ENCODE results near the gene METTL8.
"Not testable (repeated sequence)": the region's sequence is repeated elsewhere in the genome, so short reads cannot be mapped to it uniquely, and the experiment has no call there.

The METTL8 gene

GRCh38 chr2:171325886-171326585 lies 107.8 kb downstream of the METTL8 start:
- ATAC-seq (peak; percentile 73), DNase-seq (no peak)
- Mint-ChIP-seq H3K4me1 (peaks cover 56% of the 10 kb centered on the region), H3K27me3 (no peaks in the 10 kb centered on the region), H3K9me3 (no peaks in the 10 kb centered on the region), H3K36me3 (ENCODE audit: low read depth) (peaks cover 48% of the 10 kb centered on the region), H3K4me3 (peak overlapping the region; percentile 40), H3K27ac (peak overlapping the region; percentile 78)

GRCh38 chr2:171323971-171324528 lies 109.7 kb downstream of the METTL8 start:
- DNase-seq (no peak), ATAC-seq (no peak)
- H3K4me1 Mint-ChIP-seq: peaks cover 65% of the 10 kb centered on the region
- peaks cover 48% of the 10 kb centered on the region for H3K36me3 Mint-ChIP-seq (ENCODE audit: low read depth)
- no peaks in the 10 kb centered on the region for H3K9me3 Mint-ChIP-seq
- no peaks in the 10 kb centered on the region for H3K27me3 Mint-ChIP-seq
- peak overlapping the region; percentile 54 for H3K4me3 Mint-ChIP-seq
- H3K27ac Mint-ChIP-seq: peak overlapping the region; percentile 67

- H3K36me3 Mint-ChIP-seq (ENCODE audit: low read depth): peaks cover 45% of the 10 kb centered on the region
- no peaks in the 10 kb centered on the region for H3K9me3 Mint-ChIP-seq
- DNase-seq (no peak), ATAC-seq (no peak)
- no peak overlapping the region for H3K4me3 Mint-ChIP-seq
- peaks cover 73% of the 10 kb centered on the region for H3K4me1 Mint-ChIP-seq
- peak overlapping the region; percentile 17 for H3K27ac Mint-ChIP-seq
- H3K27me3 Mint-ChIP-seq: no peaks in the 10 kb centered on the region
These were observed 110.9 kb downstream of the METTL8 start for GRCh38 chr2:171322928-171323327.

- Mint-ChIP-seq H3K4me1 (peaks cover 67% of the 10 kb centered on the region), H3K4me3 (peak overlapping the region; percentile 0), H3K9me3 (no peaks in the 10 kb centered on the region), H3K27me3 (no peaks in the 10 kb centered on the region), H3K36me3 (ENCODE audit: low read depth) (peaks cover 41% of the 10 kb centered on the region), H3K27ac (peak overlapping the region; percentile 97)
- DNase-seq (no peak), ATAC-seq (no peak)
These were observed 113.1 kb downstream of the METTL8 start for GRCh38 chr2:171320731-171321130.

- ATAC-seq (no peak), DNase-seq (no peak)
- Mint-ChIP-seq H3K27ac (peak overlapping the region; percentile 97), H3K9me3 (no peaks in the 10 kb centered on the region), H3K36me3 (ENCODE audit: low read depth) (peaks cover 39% of the 10 kb centered on the region), H3K4me1 (peaks cover 61% of the 10 kb centered on the region), H3K4me3 (no peak overlapping the region), H3K27me3 (no peaks in the 10 kb centered on the region)
These were observed 113.6 kb downstream of the METTL8 start for GRCh38 chr2:171320208-171320621.

GRCh38 chr2:171319164-171319810 lies 114.5 kb downstream of the METTL8 start:
- ATAC-seq (peak; percentile 90), DNase-seq (peak; percentile 47)
- peaks cover 37% of the 10 kb centered on the region for H3K36me3 Mint-ChIP-seq (ENCODE audit: low read depth)
- no peaks in the 10 kb centered on the region for H3K9me3 Mint-ChIP-seq
- no peaks in the 10 kb centered on the region for H3K27me3 Mint-ChIP-seq
- peak overlapping the region; percentile 97 for H3K27ac Mint-ChIP-seq
- H3K4me3 Mint-ChIP-seq: peak overlapping the region; percentile 72
- H3K4me1 Mint-ChIP-seq: peaks cover 58% of the 10 kb centered on the region

- ATAC-seq: peak; percentile 6
- Mint-ChIP-seq H3K9me3 (no peaks in the 10 kb centered on the region), H3K36me3 (ENCODE audit: low read depth) (peaks cover 34% of the 10 kb centered on the region), H3K4me1 (peaks cover 53% of the 10 kb centered on the region), H3K4me3 (peak overlapping the region; percentile 45), H3K27ac (peak overlapping the region; percentile 97), H3K27me3 (no peaks in the 10 kb centered on the region)
- DNase-seq: no peak
These were observed 115.3 kb downstream of the METTL8 start for GRCh38 chr2:171318463-171318934.

- Mint-ChIP-seq H3K36me3 (ENCODE audit: low read depth) (peaks cover 26% of the 10 kb centered on the region), H3K4me1 (peaks cover 52% of the 10 kb centered on the region), H3K27ac (peak overlapping the region; percentile 97), H3K4me3 (no peak overlapping the region), H3K9me3 (peaks cover 3% of the 10 kb centered on the region), H3K27me3 (no peaks in the 10 kb centered on the region)
- DNase-seq (no peak), ATAC-seq (peak; percentile 18)
These were observed 116.2 kb downstream of the METTL8 start for GRCh38 chr2:171317492-171318125.

GRCh38 chr2:171316755-171317337 lies 116.9 kb downstream of the METTL8 start:
- no peak overlapping the region for H3K4me3 Mint-ChIP-seq
- no peak overlapping the region for H3K27ac Mint-ChIP-seq
- H3K9me3 Mint-ChIP-seq: peaks cover 6% of the 10 kb centered on the region
- DNase-seq: no peak
- ATAC-seq: no peak
- H3K36me3 Mint-ChIP-seq (ENCODE audit: low read depth): peaks cover 27% of the 10 kb centered on the region
- peaks cover 52% of the 10 kb centered on the region for H3K4me1 Mint-ChIP-seq
- no peaks in the 10 kb centered on the region for H3K27me3 Mint-ChIP-seq

- Mint-ChIP-seq H3K27ac (no peak overlapping the region), H3K4me3 (no peak overlapping the region), H3K4me1 (peaks cover 47% of the 10 kb centered on the region), H3K9me3 (peaks cover 13% of the 10 kb centered on the region), H3K36me3 (ENCODE audit: low read depth) (peaks cover 28% of the 10 kb centered on the region), H3K27me3 (no peaks in the 10 kb centered on the region)
- ATAC-seq (no peak), DNase-seq (no peak)
These were observed 117.6 kb downstream of the METTL8 start for GRCh38 chr2:171316220-171316619.

GRCh38 chr2:171315781-171316180 lies 118.0 kb downstream of the METTL8 start:
- H3K4me3 Mint-ChIP-seq: no peak overlapping the region
- H3K27ac Mint-ChIP-seq: no peak overlapping the region
- peaks cover 28% of the 10 kb centered on the region for H3K36me3 Mint-ChIP-seq (ENCODE audit: low read depth)
- H3K27me3 Mint-ChIP-seq: no peaks in the 10 kb centered on the region
- DNase-seq (no peak), ATAC-seq (no peak)
- H3K9me3 Mint-ChIP-seq: peaks cover 17% of the 10 kb centered on the region
- H3K4me1 Mint-ChIP-seq: peaks cover 43% of the 10 kb centered on the region

- Mint-ChIP-seq H3K36me3 (ENCODE audit: low read depth) (peaks cover 31% of the 10 kb centered on the region), H3K4me1 (peaks cover 11% of the 10 kb centered on the region), H3K9me3 (peaks cover 20% of the 10 kb centered on the region)
- not testable (repeated sequence) for DNase-seq, H3K27me3 Mint-ChIP-seq, ATAC-seq, H3K27ac Mint-ChIP-seq, H3K4me3 Mint-ChIP-seq
These were observed 121.6 kb downstream of the METTL8 start for GRCh38 chr2:171312182-171312581.

GRCh38 chr2:171311589-171311988 lies 122.2 kb downstream of the METTL8 start:
- H3K27me3 Mint-ChIP-seq, ATAC-seq, H3K27ac Mint-ChIP-seq, DNase-seq, H3K4me3 Mint-ChIP-seq, H3K4me1 Mint-ChIP-seq: not testable (repeated sequence)
- H3K36me3 Mint-ChIP-seq (ENCODE audit: low read depth): peaks cover 31% of the 10 kb centered on the region
- H3K9me3 Mint-ChIP-seq: peaks cover 20% of the 10 kb centered on the region

GRCh38 chr2:171310889-171311288 lies 122.9 kb downstream of the METTL8 start:
- H3K36me3 Mint-ChIP-seq (ENCODE audit: low read depth): peaks cover 30% of the 10 kb centered on the region
- H3K9me3 Mint-ChIP-seq: peaks cover 20% of the 10 kb centered on the region
- H3K4me1 Mint-ChIP-seq: peaks cover 6% of the 10 kb centered on the region
- H3K4me3 Mint-ChIP-seq: no peak overlapping the region
- no peak overlapping the region for H3K27ac Mint-ChIP-seq
- DNase-seq: no peak
- no peaks in the 10 kb centered on the region for H3K27me3 Mint-ChIP-seq
- ATAC-seq: no peak
